ENCODE data around the gene NR1H2.

The NR1H2 gene

DNA sequence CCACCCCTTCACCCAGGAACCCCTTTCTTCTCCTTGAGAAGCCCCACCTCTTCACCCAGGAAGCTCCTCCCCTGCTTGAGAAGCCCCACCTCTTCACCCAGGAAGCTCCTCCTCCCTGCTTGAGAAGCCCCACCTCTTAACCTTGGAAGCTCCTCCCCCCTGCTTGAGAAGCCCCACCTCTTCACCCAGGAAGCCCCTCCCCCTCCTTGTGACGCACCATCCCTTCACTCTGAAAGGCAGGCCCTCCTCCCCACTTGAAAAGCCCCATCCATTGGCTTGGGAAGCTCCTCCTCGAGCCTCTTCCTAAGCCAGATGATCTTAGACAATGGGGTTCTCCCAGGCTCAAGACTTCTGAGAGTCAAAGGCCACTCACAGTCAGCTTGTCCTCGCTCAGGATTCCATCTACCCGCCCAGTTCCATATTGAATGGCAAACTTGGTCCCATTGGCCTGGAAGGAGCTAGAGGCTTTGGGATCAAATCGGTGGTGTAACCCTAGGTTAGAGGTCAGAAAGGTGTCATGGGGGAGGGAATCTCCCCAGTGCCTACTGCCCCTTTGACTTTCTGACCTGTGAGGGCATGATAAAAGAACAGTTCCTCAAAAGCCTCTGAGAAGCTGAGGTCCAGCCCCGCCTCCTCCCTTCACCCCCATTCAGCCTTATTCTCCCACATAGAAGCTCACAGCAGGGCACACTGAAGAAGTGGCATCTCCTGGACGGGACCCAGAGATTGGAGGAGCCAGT is 14.8 kb upstream of the NR1H2 start:
- Histone ChIP-seq H3K27ac (no peak overlapping the region), H3K4me3 (no peak overlapping the region)
- no peak for DNase-seq (ENCODE audit: low spot score)
- TF ChIP-seq, protein P1, sequence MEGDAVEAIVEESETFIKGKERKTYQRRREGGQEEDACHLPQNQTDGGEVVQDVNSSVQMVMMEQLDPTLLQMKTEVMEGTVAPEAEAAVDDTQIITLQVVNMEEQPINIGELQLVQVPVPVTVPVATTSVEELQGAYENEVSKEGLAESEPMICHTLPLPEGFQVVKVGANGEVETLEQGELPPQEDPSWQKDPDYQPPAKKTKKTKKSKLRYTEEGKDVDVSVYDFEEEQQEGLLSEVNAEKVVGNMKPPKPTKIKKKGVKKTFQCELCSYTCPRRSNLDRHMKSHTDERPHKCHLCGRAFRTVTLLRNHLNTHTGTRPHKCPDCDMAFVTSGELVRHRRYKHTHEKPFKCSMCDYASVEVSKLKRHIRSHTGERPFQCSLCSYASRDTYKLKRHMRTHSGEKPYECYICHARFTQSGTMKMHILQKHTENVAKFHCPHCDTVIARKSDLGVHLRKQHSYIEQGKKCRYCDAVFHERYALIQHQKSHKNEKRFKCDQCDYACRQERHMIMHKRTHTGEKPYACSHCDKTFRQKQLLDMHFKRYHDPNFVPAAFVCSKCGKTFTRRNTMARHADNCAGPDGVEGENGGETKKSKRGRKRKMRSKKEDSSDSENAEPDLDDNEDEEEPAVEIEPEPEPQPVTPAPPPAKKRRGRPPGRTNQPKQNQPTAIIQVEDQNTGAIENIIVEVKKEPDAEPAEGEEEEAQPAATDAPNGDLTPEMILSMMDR (IDR thresholded peaks at IDR 0.05) = no peak

DNA sequence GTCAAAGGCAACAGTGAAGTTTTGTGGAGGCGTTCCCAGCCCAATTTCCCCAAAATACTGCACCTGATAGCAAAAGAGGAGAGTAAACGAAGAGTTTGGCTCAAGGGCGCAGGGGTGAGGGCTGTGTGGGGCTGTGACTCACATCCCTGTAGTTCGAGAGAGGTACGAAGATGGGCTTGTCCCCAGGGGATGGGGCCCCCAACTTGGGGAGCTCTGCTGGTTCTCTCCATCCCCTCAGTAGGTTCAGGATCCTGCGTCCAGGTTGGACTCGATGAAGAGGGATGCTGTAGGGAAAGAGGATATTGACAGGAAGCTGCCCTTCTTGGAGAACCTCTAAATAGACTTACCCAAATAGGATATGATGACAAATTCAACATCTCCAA is 14.2 kb upstream of the NR1H2 start:
- H3K27ac ChIP-seq = no peak overlapping the region
- DNase-seq (ENCODE audit: low spot score) = no peak
- H3K4me3 ChIP-seq = no peak overlapping the region
- TF ChIP-seq, protein P1 (IDR thresholded peaks at IDR 0.05) = no peak

DNA sequence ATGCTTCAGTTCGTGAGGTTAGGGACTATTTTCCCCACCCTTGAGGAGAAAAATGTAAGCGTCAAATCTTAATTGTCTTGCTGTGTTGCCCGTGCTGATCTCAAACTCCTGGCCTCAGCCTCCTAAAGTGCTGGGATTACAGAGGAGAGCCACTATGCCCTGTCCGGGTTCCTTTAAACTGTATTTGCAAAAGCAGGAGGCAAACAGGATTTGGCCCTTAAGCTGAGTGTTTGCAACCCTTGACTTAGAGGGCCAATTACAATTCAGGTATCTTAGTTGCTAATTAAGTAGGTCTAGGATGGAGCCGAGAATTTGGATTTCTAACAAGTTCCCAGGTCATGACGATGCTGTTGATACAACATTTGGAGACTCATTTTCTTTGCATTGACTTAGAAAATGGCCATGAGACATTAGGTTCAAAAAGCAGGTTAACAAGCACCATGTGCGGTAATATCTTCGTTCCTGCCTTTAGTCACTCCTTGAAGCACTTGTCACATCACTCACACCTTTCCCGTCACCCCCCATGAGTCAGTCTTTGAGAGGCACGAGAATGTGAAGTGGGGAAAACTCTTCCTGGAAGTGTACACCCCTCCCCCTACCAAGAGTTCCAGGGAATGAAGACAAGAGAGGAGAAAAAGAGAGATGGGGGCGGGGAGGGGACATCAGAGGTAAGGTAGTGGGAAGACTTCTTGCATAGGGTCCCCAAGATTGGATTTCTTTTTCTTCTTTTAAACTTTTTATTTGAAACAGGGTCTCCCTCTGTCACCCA is 13.4 kb upstream of the NR1H2 start:
- TF ChIP-seq, protein P1 (IDR thresholded peaks at IDR 0.05) = no peak
- no peak for DNase-seq (ENCODE audit: low spot score)
- no peak overlapping the region for H3K4me3 ChIP-seq
- no peak overlapping the region for H3K27ac ChIP-seq

DNA sequence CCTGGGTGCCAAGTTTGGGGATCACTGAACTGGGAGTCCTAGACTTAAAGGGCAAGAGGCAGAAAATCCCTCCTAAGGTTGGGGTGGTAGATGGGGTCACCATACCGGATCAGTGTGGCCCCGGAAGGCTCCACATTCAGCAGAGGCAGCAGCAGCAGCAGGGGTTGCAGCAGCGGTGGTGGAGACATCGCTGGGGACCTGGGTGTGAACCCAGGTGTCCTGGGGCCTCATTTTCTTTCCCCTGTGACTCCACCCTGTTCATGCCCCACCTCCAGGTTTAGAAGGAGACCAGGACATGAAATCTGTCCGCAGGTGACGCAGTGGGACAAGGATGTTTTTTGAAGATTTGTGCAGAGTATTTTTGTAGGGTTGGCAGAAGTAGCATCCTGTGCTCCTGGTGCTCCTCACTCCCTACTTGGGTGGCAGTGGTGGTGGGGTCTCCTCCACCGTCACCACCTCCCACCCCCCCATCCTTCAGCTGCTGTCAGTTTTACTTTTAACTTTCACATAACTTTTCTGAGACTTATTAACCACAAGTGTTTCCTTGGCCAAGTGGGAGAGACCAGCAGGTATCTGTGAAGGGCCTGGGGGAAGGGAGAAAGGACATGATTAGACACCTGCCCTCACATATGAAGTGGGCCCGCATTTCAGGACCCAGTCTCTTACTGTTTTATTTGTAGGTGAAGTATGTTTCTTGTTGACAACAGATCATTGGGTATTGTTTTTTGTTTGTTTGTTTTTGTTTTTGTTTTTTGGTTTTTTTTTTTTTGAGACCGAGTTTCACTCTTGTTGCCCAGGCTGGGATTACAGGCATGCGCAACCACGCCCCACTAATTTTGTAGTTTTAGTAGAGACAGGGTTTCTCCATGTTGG is 10.6 kb upstream of the NR1H2 start, which contains the start of gene NAPSA:
TSS of gene NAPSA (minus strand) at position 206 of the 873 bp plus-strand sequence. CDS start at position 188, 18 bp downstream.
- TF ChIP-seq, protein P1 (IDR thresholded peaks at IDR 0.05) = no peak
- DNase-seq (ENCODE audit: low spot score) = no peak
- H3K4me3 ChIP-seq = no peak within 1 kb of the TSS
- no peak within 1 kb of the TSS for H3K27ac ChIP-seq

DNA sequence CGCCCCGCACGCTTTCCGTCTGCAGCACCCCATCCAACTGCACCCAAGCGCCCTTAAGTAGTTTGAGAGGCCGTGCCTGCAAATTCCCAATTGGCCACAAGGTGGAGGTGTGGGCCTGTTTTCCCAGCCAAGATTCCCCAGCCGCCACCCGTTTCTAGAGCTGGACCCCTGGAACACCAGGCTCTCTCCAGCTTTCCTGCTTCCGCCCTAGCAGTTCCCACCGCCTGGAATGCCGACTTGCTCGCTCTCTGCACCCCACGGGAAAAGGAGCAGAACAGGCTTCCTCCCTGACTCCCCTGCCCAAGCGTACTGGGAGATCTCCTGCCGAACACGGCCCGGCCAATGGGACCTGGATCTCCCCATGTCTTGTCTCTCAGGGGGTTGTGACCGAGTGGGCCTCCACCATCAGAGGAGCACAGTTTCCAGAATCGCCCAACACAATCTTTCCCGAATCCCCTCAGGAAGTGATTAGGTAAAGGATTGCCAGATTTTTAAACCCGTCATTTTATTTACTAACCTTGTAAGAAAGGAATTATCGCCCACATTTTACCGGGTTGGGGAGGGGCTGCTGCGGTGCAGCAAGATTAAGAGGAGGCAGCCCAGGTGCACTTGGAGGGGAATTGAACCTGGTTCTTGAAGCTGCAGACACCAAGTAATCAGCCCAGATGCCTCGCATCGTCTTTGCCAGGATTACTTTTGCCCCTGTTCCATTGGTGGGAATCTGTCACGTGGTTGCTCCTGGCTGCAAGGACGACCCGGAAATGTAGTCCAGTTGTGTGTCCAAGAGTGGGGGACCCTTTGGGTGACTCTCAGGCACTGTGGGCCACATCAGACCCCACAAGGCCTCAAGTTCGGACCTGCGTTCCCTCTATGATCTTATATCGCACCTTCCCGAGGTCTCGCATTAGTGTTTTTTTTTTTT is 7.3 kb upstream of the NR1H2 start:
- H3K27ac ChIP-seq = peak overlapping the region in 1 of 2 donors; percentile 73
- no peak for DNase-seq (ENCODE audit: low spot score)

More for the DNA sequence above, 7.3 kb upstream of the NR1H2 start:
- H3K4me3 ChIP-seq = peak overlapping the region; percentile 73
- TF ChIP-seq, protein P1 (IDR thresholded peaks at IDR 0.05) = peak; percentile 81
